Activated B cell treated with CpG ODN at 0.5 μM for 24 hours (primary cell): ENCODE measurements around the gene GPRC5C. TPM values are rescaled to one million over a fixed set of nuclear protein-coding genes. Genes with fewer than 3 reads are reported as not detected.

Source experiments
- ATAC-seq: fragments of 200-7000 bp; cut with Tn5 transposase; one replicate; pipeline ENCODE4 v1.10.0; 2021; ENCODE audit warnings: low read depth, mild to moderate bottlenecking, moderate library complexity
- CTCF ChIA-PET: fragments of 350-600 bp; sonication (Branson Sonifier 250); formaldehyde crosslinking; loops from one replicate; lab custom pipeline; 2021; ENCODE audit warnings: antibody characterized with exemption; lab: Charles Lee
- POLR2A ChIA-PET: fragments of 350-600 bp; sonication (Branson Sonifier 250); formaldehyde crosslinking; loops from one replicate; lab custom pipeline; 2021; ENCODE audit warnings: antibody characterized with exemption; lab: Charles Lee
- DNase-seq: peaks from one replicate; pipeline ENCODE4 v3.0.0; 2022
- H3K27ac Mint-ChIP-seq: one replicate; pipeline ENCODE4 v1.8.0; 2020; ENCODE audit warnings: mixed read lengths
- H3K27me3 Mint-ChIP-seq: one replicate; pipeline ENCODE4 v1.8.0; 2021; ENCODE audit warnings: mixed read lengths
- H3K36me3 Mint-ChIP-seq: one replicate; pipeline ENCODE4 v1.8.0; 2021; ENCODE audit warnings: low read depth, mixed read lengths
- H3K4me1 Mint-ChIP-seq: one replicate; pipeline ENCODE4 v1.8.0; 2021; ENCODE audit warnings: mixed read lengths
- H3K4me3 Mint-ChIP-seq: one replicate; pipeline ENCODE4 v1.8.0; 2020; ENCODE audit warnings: mild to moderate bottlenecking, mixed read lengths
- H3K9me3 Mint-ChIP-seq: one replicate; pipeline ENCODE4 v1.8.0; 2020; ENCODE audit warnings: mixed read lengths
- intact Hi-C: fragments of 100-400 bp; cut with micrococcal nuclease; formaldehyde crosslinking; loops from one replicate; pipeline ENCODE4 v1.15.1; 2024
- total RNA-seq: library from RNA; stranded (reverse); gene quantifications from 2 replicates; pipeline ENCODE4 v1.2.3, GENCODE V29; 2022
- TF ChIP-seq, protein P1 (sequence below): fragments of 200-600 bp; IDR thresholded peaks from one replicate; pipeline ENCODE4 v1.8.0; 2022; ENCODE audit warnings: antibody characterized with exemption, mild to moderate bottlenecking

The GPRC5C gene
- total RNA-seq, 1 donor from 2014 or later, result 17.0 TPM

DNA sequence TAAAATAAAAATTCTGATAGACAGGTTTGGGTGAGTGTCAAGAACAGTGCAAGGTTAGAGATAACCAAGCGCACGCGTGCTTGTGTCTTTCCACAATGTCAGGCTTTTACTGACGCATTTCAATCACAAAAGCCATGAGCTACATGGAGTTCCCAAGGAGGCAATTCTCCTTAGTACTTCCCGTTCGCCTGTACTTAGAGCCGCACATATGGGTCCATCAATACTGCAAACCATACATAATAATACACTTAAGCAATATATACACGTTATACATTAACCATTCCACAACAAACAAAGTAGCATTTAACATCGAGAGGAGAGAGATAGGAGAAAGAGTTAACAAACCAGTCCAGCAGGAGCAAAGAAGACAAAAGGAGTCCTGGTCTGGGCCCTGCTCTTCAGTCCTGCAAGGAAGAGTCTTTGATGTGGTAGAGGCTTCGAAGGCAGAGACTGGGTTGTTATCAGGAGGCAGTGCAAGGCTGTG, 11.9 kb upstream of the GPRC5C start:
- no peak overlapping the region for H3K4me3 Mint-ChIP-seq
- CTCF ChIA-PET, result no interaction called here
- H3K4me1 Mint-ChIP-seq, result peaks cover 19% of the 10 kb centered on the region
- peaks cover 3% of the 10 kb centered on the region for H3K9me3 Mint-ChIP-seq
- no peak for DNase-seq
- no peak overlapping the region for H3K27ac Mint-ChIP-seq
- TF ChIP-seq, protein P1, sequence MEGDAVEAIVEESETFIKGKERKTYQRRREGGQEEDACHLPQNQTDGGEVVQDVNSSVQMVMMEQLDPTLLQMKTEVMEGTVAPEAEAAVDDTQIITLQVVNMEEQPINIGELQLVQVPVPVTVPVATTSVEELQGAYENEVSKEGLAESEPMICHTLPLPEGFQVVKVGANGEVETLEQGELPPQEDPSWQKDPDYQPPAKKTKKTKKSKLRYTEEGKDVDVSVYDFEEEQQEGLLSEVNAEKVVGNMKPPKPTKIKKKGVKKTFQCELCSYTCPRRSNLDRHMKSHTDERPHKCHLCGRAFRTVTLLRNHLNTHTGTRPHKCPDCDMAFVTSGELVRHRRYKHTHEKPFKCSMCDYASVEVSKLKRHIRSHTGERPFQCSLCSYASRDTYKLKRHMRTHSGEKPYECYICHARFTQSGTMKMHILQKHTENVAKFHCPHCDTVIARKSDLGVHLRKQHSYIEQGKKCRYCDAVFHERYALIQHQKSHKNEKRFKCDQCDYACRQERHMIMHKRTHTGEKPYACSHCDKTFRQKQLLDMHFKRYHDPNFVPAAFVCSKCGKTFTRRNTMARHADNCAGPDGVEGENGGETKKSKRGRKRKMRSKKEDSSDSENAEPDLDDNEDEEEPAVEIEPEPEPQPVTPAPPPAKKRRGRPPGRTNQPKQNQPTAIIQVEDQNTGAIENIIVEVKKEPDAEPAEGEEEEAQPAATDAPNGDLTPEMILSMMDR, result no peak
- intact Hi-C loops, result no loop called here
- no peak for ATAC-seq
- H3K36me3 Mint-ChIP-seq, result no peaks in the 10 kb centered on the region
- peaks cover 14% of the 10 kb centered on the region for H3K27me3 Mint-ChIP-seq
- POLR2A ChIA-PET, result interaction anchor here (0.7 kb wide), 1 partner anchor 12 kb away, joined by 4 read pairs; no protein-coding TSS in a partner anchor

DNA sequence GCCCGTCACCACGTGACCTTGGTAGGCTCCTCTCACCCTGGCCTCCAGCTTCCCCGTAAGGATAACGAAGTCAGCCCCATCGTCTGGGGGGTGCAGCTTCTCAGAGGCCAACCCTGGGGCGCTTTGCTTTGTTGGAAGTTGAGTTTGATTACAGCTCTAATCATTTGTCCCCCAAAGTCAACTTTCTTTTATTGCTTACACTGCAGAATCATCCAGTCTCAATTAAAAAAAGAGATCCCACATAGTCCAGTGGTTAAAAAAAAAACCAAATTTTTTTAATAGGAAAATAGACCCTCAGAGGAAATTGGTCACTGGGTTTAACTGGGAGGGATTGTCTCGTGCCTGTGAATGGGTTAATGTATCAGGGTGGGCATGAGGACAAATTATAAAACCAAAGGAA, 7.8 kb upstream of the GPRC5C start:
- TF ChIP-seq, protein P1, result no peak
- H3K36me3 Mint-ChIP-seq, result no peaks in the 10 kb centered on the region
- DNase-seq (no peak), ATAC-seq (no peak)
- ChIA-PET POLR2A (no interaction called here), CTCF (interaction anchor here (1.0 kb wide), 1 partner anchor 45 kb away, joined by 3 read pairs; no protein-coding TSS in a partner anchor)
- no peak overlapping the region for H3K4me3 Mint-ChIP-seq
- peaks cover 3% of the 10 kb centered on the region for H3K9me3 Mint-ChIP-seq
- peaks cover 28% of the 10 kb centered on the region for H3K27me3 Mint-ChIP-seq
- no peaks in the 10 kb centered on the region for H3K4me1 Mint-ChIP-seq
- intact Hi-C loops, result no loop called here
- H3K27ac Mint-ChIP-seq, result no peak overlapping the region

DNA sequence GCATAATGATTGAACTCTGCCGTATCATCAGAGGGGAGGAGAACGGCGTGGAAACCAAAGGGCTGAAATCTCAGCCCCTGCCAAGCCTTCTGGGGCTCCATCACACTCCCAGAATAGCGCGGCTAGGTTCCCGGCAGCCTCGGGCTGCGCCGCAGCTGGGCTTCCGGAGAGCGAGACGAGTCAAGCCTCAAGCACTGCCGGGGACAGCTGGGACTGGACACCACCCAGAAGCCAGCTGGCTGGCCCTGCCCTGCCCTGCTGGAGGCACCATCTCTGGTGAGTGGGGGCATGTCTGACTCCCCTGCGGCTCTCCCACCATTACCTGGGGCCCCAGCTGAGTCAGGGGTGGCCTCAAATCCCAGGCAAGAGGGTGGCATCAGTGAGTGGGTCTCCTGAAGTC, 7.2 kb upstream of the GPRC5C start:
- peaks cover 3% of the 10 kb centered on the region for H3K9me3 Mint-ChIP-seq
- POLR2A ChIA-PET, result no interaction called here
- intact Hi-C loops, result no loop called here
- ATAC-seq, result no peak
- no peaks in the 10 kb centered on the region for H3K4me1 Mint-ChIP-seq
- no peak overlapping the region for H3K27ac Mint-ChIP-seq
- CTCF ChIA-PET, result no interaction called here
- no peak for DNase-seq
- H3K36me3 Mint-ChIP-seq, result no peaks in the 10 kb centered on the region
- no peak overlapping the region for H3K4me3 Mint-ChIP-seq
- H3K27me3 Mint-ChIP-seq, result peaks cover 31% of the 10 kb centered on the region
- TF ChIP-seq, protein P1, result no peak

DNA sequence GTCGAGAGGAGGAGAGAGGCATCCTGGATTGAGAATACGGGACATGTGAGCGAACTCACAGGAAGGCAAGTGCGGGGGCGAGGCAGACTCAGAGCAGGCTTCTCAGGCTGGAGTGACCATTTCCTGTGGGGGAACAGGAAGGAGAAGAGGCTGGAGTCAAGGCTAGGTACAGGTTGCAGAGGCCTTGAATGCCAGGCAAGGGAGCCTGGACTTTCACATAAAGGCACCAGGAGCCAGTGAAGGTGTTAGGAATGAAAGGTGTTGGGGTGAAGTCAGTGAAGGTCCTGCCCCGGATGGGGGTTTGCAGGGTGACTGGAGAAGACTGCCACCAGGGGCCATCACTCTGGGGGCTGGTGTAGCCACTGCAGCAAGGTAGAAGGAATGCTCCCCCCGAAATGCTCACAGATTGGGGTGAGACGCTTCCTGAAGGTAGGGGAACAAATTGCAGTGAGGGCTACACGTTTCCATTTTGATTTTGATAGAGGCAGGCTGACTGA, 5.3 kb upstream of the GPRC5C start:
- H3K27ac Mint-ChIP-seq, result peak overlapping the region; percentile 19
- intact Hi-C loops, result no loop called here
- CTCF ChIA-PET, result no interaction called here

DNA sequence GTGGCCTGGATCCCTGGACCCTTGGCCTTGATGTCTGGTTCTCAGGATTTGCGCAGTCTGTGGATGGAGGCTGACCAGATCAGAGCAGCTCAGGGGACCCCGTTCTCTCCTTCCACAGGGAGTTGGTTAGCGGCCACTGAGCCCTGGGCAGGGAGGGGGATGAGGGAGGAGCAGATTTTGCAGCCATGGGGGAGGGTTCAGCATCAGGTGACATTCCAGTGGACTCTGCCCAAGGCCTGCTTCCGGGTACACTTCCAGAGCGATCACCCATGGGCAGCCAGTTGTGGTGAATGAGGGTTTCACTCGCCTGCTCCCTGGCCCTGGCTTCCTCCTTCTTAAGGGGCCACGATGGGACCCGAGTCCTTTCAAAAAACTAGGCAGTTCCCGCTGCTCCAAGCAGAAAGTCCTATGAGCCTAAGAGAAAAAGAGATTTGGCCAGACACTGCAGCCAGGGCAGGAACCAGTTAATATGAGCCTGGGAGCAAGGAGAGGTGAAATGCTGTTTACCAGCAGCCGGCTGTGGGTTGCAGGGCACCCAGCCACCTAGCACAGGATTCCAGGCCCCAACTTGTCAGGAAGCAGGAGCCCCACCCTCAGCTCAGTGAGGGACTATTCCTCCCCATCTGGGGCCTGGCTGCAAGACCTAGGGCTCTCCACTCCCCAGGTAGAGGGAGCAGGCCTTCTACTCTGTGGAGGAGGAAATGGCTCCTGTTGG, 4.7 kb upstream of the GPRC5C start:
- CTCF ChIA-PET, result no interaction called here
- H3K27me3 Mint-ChIP-seq, result peaks cover 38% of the 10 kb centered on the region

More for the DNA sequence above, 5.3 kb upstream of the GPRC5C start:
- ATAC-seq (no peak), DNase-seq (no peak)
- H3K27me3 Mint-ChIP-seq, result peaks cover 38% of the 10 kb centered on the region
- H3K4me1 Mint-ChIP-seq, result peaks cover 16% of the 10 kb centered on the region
- H3K9me3 Mint-ChIP-seq, result peaks cover 3% of the 10 kb centered on the region
- no peaks in the 10 kb centered on the region for H3K36me3 Mint-ChIP-seq
- TF ChIP-seq, protein P1, result no peak
- POLR2A ChIA-PET, result no interaction called here
- no peak overlapping the region for H3K4me3 Mint-ChIP-seq

More for the DNA sequence above, 4.7 kb upstream of the GPRC5C start:
- Mint-ChIP-seq H3K36me3 (no peaks in the 10 kb centered on the region), H3K4me3 (no peak overlapping the region), H3K27ac (no peak overlapping the region), H3K4me1 (peaks cover 21% of the 10 kb centered on the region), H3K9me3 (peaks cover 3% of the 10 kb centered on the region)
- no peak for DNase-seq
- ATAC-seq, result no peak
- POLR2A ChIA-PET, result no interaction called here
- intact Hi-C loops, result no loop called here
- TF ChIP-seq, protein P1, result no peak
